Measurements from ENCODE around the gene CDK19.

- TF ChIP-seq EZH2 (IDR thresholded peaks at IDR 0.05; ENCODE audit: insufficient read depth, low read length) (no peak), CTCF (IDR thresholded peaks at IDR 0.05; ENCODE audit: insufficient read depth, low read depth, low read length) (no peak)
These were observed 153.9 kb downstream of the CDK19 start for GRCh38 chr6:110661414-110661813.

Measured in astrocyte (in vitro differentiated cells and primary cell).